NCI-H1436 (cell line): ENCODE data around the gene ZNF652.
"Not testable (repeated sequence)": the region's sequence is repeated elsewhere in the genome, so short reads cannot be mapped to it uniquely, and the experiment has no call there.

Source experiments
- DNase-seq: peaks from one replicate; lab custom pipeline; 2025; lab: John Stamatoyannopoulos, UW

ZNF652 gene

GRCh38 chr17:49386373-49386772, 24.3 kb upstream of the ZNF652 start:
- no peak for DNase-seq

- DNase-seq = no peak
Observed at GRCh38 chr17:49384951-49385350, 22.9 kb upstream of the ZNF652 start.

- DNase-seq = no peak
Observed at GRCh38 chr17:49383060-49383459, 21.0 kb upstream of the ZNF652 start.

- DNase-seq = no peak
Observed at GRCh38 chr17:49382556-49382955, 20.5 kb upstream of the ZNF652 start.

GRCh38 chr17:49381793-49382192, 19.7 kb upstream of the ZNF652 start:
- no peak for DNase-seq

- no peak for DNase-seq
Observed at GRCh38 chr17:49381033-49381432, 19.0 kb upstream of the ZNF652 start.

GRCh38 chr17:49379926-49380325, 17.9 kb upstream of the ZNF652 start:
- no peak for DNase-seq

- DNase-seq = no peak
Observed at GRCh38 chr17:49378311-49378710, 16.3 kb upstream of the ZNF652 start.

- DNase-seq = no peak
Observed at GRCh38 chr17:49375544-49375943, 13.5 kb upstream of the ZNF652 start.

- DNase-seq = no peak
Observed at GRCh38 chr17:49373115-49373514, 11.1 kb upstream of the ZNF652 start.

- DNase-seq = no peak
Observed at GRCh38 chr17:49372425-49372824, 10.4 kb upstream of the ZNF652 start.

GRCh38 chr17:49370971-49371834, 9.2 kb upstream of the ZNF652 start:
- DNase-seq = peak; percentile 23

- DNase-seq = no peak
Observed at GRCh38 chr17:49369760-49370159, 7.7 kb upstream of the ZNF652 start.

- DNase-seq = no peak
Observed at GRCh38 chr17:49369089-49369488, 7.0 kb upstream of the ZNF652 start.

- peak; percentile 12 for DNase-seq
Observed at GRCh38 chr17:49365667-49366066, 3.6 kb upstream of the ZNF652 start.

GRCh38 chr17:49365126-49365525, 3.1 kb upstream of the ZNF652 start:
- DNase-seq = not testable (repeated sequence)

GRCh38 chr17:49364119-49364518, 2.1 kb upstream of the ZNF652 start:
- DNase-seq = no peak

- DNase-seq = no peak
Observed at GRCh38 chr17:49363251-49363650, 1.2 kb upstream of the ZNF652 start.

- DNase-seq = no peak
Observed at GRCh38 chr17:49362723-49363117, 670 bp upstream of the ZNF652 start.

- DNase-seq = peak; percentile 32
Observed at GRCh38 chr17:49361129-49361901, 735 bp downstream of the ZNF652 start.

GRCh38 chr17:49360796-49361128, 1.3 kb downstream of the ZNF652 start:
- no peak for DNase-seq

GRCh38 chr17:49359990-49360795, 1.9 kb downstream of the ZNF652 start:
- DNase-seq = no peak
